HEK293 (cell line): ENCODE measurements around the gene CKMT2.
A peak's percentile ranks its signal among the peaks of the same experiment; 100 is the strongest.
"Not testable (repeated sequence)": the region's sequence is repeated elsewhere in the genome, so short reads cannot be mapped to it uniquely, and the experiment has no call there.

Experiments
- CTCF ChIA-PET: fragments of 350-600 bp; formaldehyde crosslinking; extraction: SDS; loops from one replicate; lab custom pipeline; 2021; ENCODE audit warnings: antibody characterized with exemption; lab: Yijun Ruan, JAX
- POLR2A ChIA-PET: fragments of 300-600 bp; formaldehyde crosslinking; extraction: SDS; loops from one replicate; lab custom pipeline; 2020; ENCODE audit warnings: antibody characterized with exemption, inconsistent platforms; lab: Yijun Ruan, JAX
- H3K27ac ChIP-seq: fragments of 200-500 bp; sonication (Bioruptor generic); 2 replicates; pipeline ENCODE4 v1.5.1; 2014; ENCODE audit warnings: low read depth, low read length, control low read depth, inconsistent platforms; ENCODE audit errors: extremely low read depth
- H3K36me3 ChIP-seq, 2 experiments: fragments of 200-500 bp in 1 of 2; sonication (Bioruptor generic) in 1 of 2; 1 replicate in 1 of 2; 2 replicates in 1 of 2; pipeline ENCODE4 v1.5.1; 2014 to 2017; ENCODE audit warnings: inconsistent platforms in 2 of 2, low read length in 2 of 2; ENCODE audit not compliant: control insufficient read depth in 2 of 2, insufficient read depth in 1 of 2
- H3K4me1 ChIP-seq: fragments of 200-500 bp; sonication (Bioruptor generic); 2 replicates; pipeline ENCODE4 v1.5.1; 2014; ENCODE audit warnings: mild to moderate bottlenecking, low read length, inconsistent platforms; ENCODE audit not compliant: control insufficient read depth, insufficient read depth
- H3K4me3 ChIP-seq: 2 replicates; pipeline ENCODE4 v1.5.1; 2011; ENCODE audit warnings: low read depth, mild to moderate bottlenecking, control low read depth, low read length, moderate library complexity
- H3K9me3 ChIP-seq: fragments of 200-500 bp; sonication (Bioruptor generic); 2 replicates; pipeline ENCODE4 v1.5.1; 2014; ENCODE audit warnings: low read depth, low read length, inconsistent platforms; ENCODE audit not compliant: control insufficient read depth, insufficient read depth
- FEZF1 ChIP-seq: fragments of 450-650 bp; formaldehyde crosslinking; IDR thresholded peaks from 2 replicates; pipeline ENCODE4 v1.5.1; 2016; ENCODE audit warnings: missing biosample characterization, missing genetic modification characterization
- GLIS1 ChIP-seq: fragments of 450-650 bp; formaldehyde crosslinking; IDR thresholded peaks from 2 replicates; pipeline ENCODE4 v1.5.1; 2016; ENCODE audit warnings: missing biosample characterization, missing genetic modification characterization
- GLIS2 ChIP-seq: fragments of 450-650 bp; formaldehyde crosslinking; IDR thresholded peaks from 2 replicates; pipeline ENCODE4 v1.5.1; 2016; ENCODE audit warnings: missing biosample characterization, missing genetic modification characterization
- KLF1 ChIP-seq: fragments of 450-650 bp; formaldehyde crosslinking; IDR thresholded peaks from 2 replicates; pipeline ENCODE4 v1.5.1; 2016; ENCODE audit warnings: missing biosample characterization, missing genetic modification characterization
- KLF10 ChIP-seq: fragments of 450-650 bp; IDR thresholded peaks from 2 replicates; pipeline ENCODE4 v1.5.1; 2018; ENCODE audit warnings: missing biosample characterization, mild to moderate bottlenecking, missing genetic modification characterization
- KLF9 ChIP-seq: fragments of 450-650 bp; formaldehyde crosslinking; IDR thresholded peaks from 2 replicates; pipeline ENCODE4 v1.5.1; 2016; ENCODE audit warnings: missing biosample characterization, missing genetic modification characterization, low read depth
- OSR2 ChIP-seq: fragments of 450-650 bp; formaldehyde crosslinking; IDR thresholded peaks from 2 replicates; pipeline ENCODE4 v1.5.1; 2016; ENCODE audit warnings: missing biosample characterization, missing genetic modification characterization
- PATZ1 ChIP-seq: fragments of 450-650 bp; formaldehyde crosslinking; IDR thresholded peaks from 2 replicates; pipeline ENCODE4 v1.5.1; 2016; ENCODE audit warnings: missing biosample characterization, missing genetic modification characterization
- SCRT2 ChIP-seq: fragments of 450-650 bp; formaldehyde crosslinking; IDR thresholded peaks from 2 replicates; pipeline ENCODE4 v1.5.1; 2016; ENCODE audit warnings: missing biosample characterization, missing genetic modification characterization
- SP2 ChIP-seq: fragments of 450-650 bp; formaldehyde crosslinking; IDR thresholded peaks from 2 replicates; pipeline ENCODE4 v1.5.1; 2016; ENCODE audit warnings: missing biosample characterization, missing genetic modification characterization
- ZBTB48 ChIP-seq: fragments of 450-650 bp; formaldehyde crosslinking; IDR thresholded peaks from 2 replicates; pipeline ENCODE4 v1.5.1; 2016; ENCODE audit warnings: missing biosample characterization, missing genetic modification characterization
- ZIC2 ChIP-seq: fragments of 450-650 bp; formaldehyde crosslinking; IDR thresholded peaks from 2 replicates; pipeline ENCODE4 v1.5.1; 2016; ENCODE audit warnings: missing biosample characterization, missing genetic modification characterization
- ZNF2 ChIP-seq: fragments of 450-650 bp; formaldehyde crosslinking; IDR thresholded peaks from 2 replicates; pipeline ENCODE4 v1.5.1; 2016; ENCODE audit warnings: missing biosample characterization, missing genetic modification characterization
- ZNF423 ChIP-seq: fragments of 450-650 bp; formaldehyde crosslinking; IDR thresholded peaks from 2 replicates; pipeline ENCODE4 v1.5.1; 2016; ENCODE audit warnings: missing biosample characterization, missing genetic modification characterization
- ZNF670 ChIP-seq: fragments of 450-650 bp; formaldehyde crosslinking; IDR thresholded peaks from 2 replicates; pipeline ENCODE4 v1.5.1; 2016; ENCODE audit warnings: missing biosample characterization, missing genetic modification characterization, low read depth
- TF ChIP-seq, protein P1 (sequence below): fragments of 450-650 bp; formaldehyde crosslinking; IDR thresholded peaks from 2 replicates; pipeline ENCODE4 v1.5.1; 2016; ENCODE audit warnings: missing biosample characterization, missing genetic modification characterization
- TF ChIP-seq, protein P2 (sequence below): fragments of 450-650 bp; formaldehyde crosslinking; IDR thresholded peaks from 2 replicates; pipeline ENCODE4 v1.5.1; 2016; ENCODE audit warnings: missing biosample characterization, missing genetic modification characterization

CKMT2 gene

GRCh38 chr5:81270394-81271027 is 37.4 kb downstream of the CKMT2 start:
- not testable (repeated sequence) for H3K9me3 ChIP-seq

DNA sequence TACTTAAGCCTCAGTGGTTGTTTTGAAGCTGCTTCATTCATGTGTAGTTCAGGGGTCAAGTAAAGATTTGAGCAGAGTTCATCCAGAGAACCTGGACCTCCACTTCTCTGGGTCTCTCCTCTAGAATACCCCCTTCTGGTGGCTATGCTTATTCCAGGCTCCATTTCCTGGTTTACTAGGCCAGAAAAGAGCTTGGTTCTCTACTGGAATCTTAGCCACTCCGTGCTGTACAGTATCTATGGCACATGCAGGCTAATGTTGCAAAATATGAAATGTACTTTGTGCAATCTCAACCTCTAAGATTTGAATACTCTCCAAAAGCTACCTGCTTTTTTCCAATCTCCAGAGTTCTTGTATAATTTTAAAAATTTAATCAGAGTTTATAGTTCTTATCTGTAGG is 50.9 kb downstream of the CKMT2 start:
- Histone ChIP-seq H3K4me1 (no peaks in the 10 kb centered on the region), H3K9me3 (no peaks in the 10 kb centered on the region), H3K36me3 (no peaks in the 10 kb centered on the region; a peak in 1 of 3 replicates), H3K27ac (no peak overlapping the region), H3K4me3 (no peak overlapping the region)
- POLR2A ChIA-PET = no interaction called here
- CTCF ChIA-PET = interaction anchor here (0.6 to 2.0 kb wide), 3 partner anchors 15 to 806 kb away, joined by 3 to 9 read pairs (median 4); no protein-coding TSS in a partner anchor
- no peak for TF ChIP-seq SP2
- no peak for TF ChIP-seq ZNF2 (tag by site-specific recombination)
- no peak for TF ChIP-seq KLF10 (tag by site-specific recombination)
- TF ChIP-seq ZNF670 (tag by site-specific recombination) = no peak

More at GRCh38 chr5:81270394-81271027, 37.4 kb downstream of the CKMT2 start:
- H3K36me3 ChIP-seq, POLR2A ChIA-PET, H3K4me3 ChIP-seq, CTCF ChIA-PET: not testable (repeated sequence)
- H3K4me1 ChIP-seq = peaks cover 15% of the 10 kb centered on the region
- H3K27ac ChIP-seq = 0 out of 2 replicates have a peak overlapping the region, but pooled peaks have one; percentile 34
- TF ChIP-seq ZBTB48 (tag by site-specific recombination) = peak; percentile 80
- peak; percentile 0; the same call in 1 of the 2 replicates for TF ChIP-seq GLIS2
- TF ChIP-seq OSR2 = peak; percentile 58
- peak; percentile 65 for TF ChIP-seq SCRT2 (tag by site-specific recombination)
- peak; percentile 66; the same call in 1 of the 2 replicates for TF ChIP-seq FEZF1 (tag by site-specific recombination)
- peak; percentile 35 for TF ChIP-seq GLIS1 (tag by site-specific recombination)
- peak; percentile 58 for TF ChIP-seq ZIC2 (tag by site-specific recombination)
- peak; percentile 51 for TF ChIP-seq KLF1
- TF ChIP-seq KLF9 (tag by site-specific recombination) = peak; percentile 68; the same call in 1 of the 2 replicates
- TF ChIP-seq ZNF423 (tag by site-specific recombination) = peak; percentile 40; the same call in 1 of the 2 replicates
- TF ChIP-seq PATZ1 (tag by site-specific recombination) = peak; percentile 50
- TF ChIP-seq, all 188 proteins: peak for 11; not testable (repeated sequence) for 177

- Histone ChIP-seq H3K9me3 (no peaks in the 10 kb centered on the region), H3K27ac (no peak overlapping the region), H3K4me3 (no peak overlapping the region), H3K36me3 (no peaks in the 10 kb centered on the region; a peak in 1 of 3 replicates), H3K4me1 (no peaks in the 10 kb centered on the region)
- TF ChIP-seq, protein P1, sequence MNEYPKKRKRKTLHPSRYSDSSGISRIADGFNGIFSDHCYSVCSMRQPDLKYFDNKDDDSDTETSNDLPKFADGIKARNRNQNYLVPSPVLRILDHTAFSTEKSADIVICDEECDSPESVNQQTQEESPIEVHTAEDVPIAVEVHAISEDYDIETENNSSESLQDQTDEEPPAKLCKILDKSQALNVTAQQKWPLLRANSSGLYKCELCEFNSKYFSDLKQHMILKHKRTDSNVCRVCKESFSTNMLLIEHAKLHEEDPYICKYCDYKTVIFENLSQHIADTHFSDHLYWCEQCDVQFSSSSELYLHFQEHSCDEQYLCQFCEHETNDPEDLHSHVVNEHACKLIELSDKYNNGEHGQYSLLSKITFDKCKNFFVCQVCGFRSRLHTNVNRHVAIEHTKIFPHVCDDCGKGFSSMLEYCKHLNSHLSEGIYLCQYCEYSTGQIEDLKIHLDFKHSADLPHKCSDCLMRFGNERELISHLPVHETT (tag by site-specific recombination) = no peak
- TF ChIP-seq, protein P2, sequence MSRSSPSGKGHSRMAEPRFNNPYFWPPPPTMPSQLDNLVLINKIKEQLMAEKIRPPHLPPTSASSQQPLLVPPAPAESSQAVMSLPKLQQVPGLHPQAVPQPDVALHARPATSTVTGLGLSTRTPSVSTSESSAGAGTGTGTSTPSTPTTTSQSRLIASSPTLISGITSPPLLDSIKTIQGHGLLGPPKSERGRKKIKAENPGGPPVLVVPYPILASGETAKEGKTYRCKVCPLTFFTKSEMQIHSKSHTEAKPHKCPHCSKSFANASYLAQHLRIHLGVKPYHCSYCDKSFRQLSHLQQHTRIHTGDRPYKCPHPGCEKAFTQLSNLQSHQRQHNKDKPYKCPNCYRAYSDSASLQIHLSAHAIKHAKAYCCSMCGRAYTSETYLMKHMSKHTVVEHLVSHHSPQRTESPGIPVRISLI = peak; percentile 74
- POLR2A ChIA-PET = no interaction called here
- CTCF ChIA-PET = interaction anchor here (0.7 to 1.7 kb wide), 3 partner anchors 10 to 120 kb away, joined by 3 to 7 read pairs (median 3); no protein-coding TSS in a partner anchor
Observed at GRCh38 chr5:81286059-81286617, 53.0 kb downstream of the CKMT2 start.
